ENCODE measurements around the gene TULP4.
"Not testable (repeated sequence)": the region's sequence is repeated elsewhere in the genome, so short reads cannot be mapped to it uniquely, and the experiment has no call there.

The TULP4 gene

GRCh38 chr6:158292016-158292415, 20.2 kb upstream of the TULP4 start:
- no peak overlapping the region for H3K4me2 ChIP-seq (ENCODE audit: low read depth, low read length, poor library complexity, severe bottlenecking)
- H2AFZ ChIP-seq (ENCODE audit: low read length) = no peak overlapping the region
- H3K4me3 ChIP-seq (ENCODE audit: low read length, poor library complexity, severe bottlenecking) = no peak overlapping the region
- H3K4me1 ChIP-seq (ENCODE audit: insufficient read depth, low read length, poor library complexity, severe bottlenecking) = peaks cover under 1% of the 10 kb centered on the region
- H3K79me2 ChIP-seq (ENCODE audit: insufficient read depth, low read length) = no peaks in the 10 kb centered on the region
- H3K9me3 ChIP-seq (ENCODE audit: insufficient read depth, low read depth, low read length) = no peaks in the 10 kb centered on the region
- TF ChIP-seq, protein P1, sequence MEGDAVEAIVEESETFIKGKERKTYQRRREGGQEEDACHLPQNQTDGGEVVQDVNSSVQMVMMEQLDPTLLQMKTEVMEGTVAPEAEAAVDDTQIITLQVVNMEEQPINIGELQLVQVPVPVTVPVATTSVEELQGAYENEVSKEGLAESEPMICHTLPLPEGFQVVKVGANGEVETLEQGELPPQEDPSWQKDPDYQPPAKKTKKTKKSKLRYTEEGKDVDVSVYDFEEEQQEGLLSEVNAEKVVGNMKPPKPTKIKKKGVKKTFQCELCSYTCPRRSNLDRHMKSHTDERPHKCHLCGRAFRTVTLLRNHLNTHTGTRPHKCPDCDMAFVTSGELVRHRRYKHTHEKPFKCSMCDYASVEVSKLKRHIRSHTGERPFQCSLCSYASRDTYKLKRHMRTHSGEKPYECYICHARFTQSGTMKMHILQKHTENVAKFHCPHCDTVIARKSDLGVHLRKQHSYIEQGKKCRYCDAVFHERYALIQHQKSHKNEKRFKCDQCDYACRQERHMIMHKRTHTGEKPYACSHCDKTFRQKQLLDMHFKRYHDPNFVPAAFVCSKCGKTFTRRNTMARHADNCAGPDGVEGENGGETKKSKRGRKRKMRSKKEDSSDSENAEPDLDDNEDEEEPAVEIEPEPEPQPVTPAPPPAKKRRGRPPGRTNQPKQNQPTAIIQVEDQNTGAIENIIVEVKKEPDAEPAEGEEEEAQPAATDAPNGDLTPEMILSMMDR (conservative IDR thresholded peaks at IDR 0.05; ENCODE audit: low read length) = no peak
- TF ChIP-seq EZH2phosphoT487 (IDR thresholded peaks at IDR 0.05; ENCODE audit: borderline replicate concordance) = no peak
- H3F3A ChIP-seq (ENCODE audit: low read depth) = no peaks in the 10 kb centered on the region
- no peaks in the 10 kb centered on the region for H4K20me1 ChIP-seq (ENCODE audit: insufficient read depth, low read length, poor library complexity, severe bottlenecking)
- H3K27me3 ChIP-seq (ENCODE audit: insufficient read depth, low read length, poor library complexity, severe bottlenecking) = no peaks in the 10 kb centered on the region
- no peak overlapping the region for H3K9ac ChIP-seq (ENCODE audit: low read depth, low read length, poor library complexity, severe bottlenecking)
- H3K36me3 ChIP-seq (ENCODE audit: insufficient read depth, low read length) = no peaks in the 10 kb centered on the region
- H3K9me2 ChIP-seq (replicated peaks; ENCODE audit: low read depth, low read length) = no peaks in the 10 kb centered on the region

GRCh38 chr6:158293122-158293521, 19.1 kb upstream of the TULP4 start:
- no peak for TF ChIP-seq EZH2phosphoT487 (IDR thresholded peaks at IDR 0.05; ENCODE audit: borderline replicate concordance)
- TF ChIP-seq, protein P1 (conservative IDR thresholded peaks at IDR 0.05; ENCODE audit: low read length) = no peak
- Histone ChIP-seq H3K9me3 (ENCODE audit: insufficient read depth, low read depth, low read length) (no peaks in the 10 kb centered on the region; the same call in 1 of the 2 replicates), H3K79me2 (ENCODE audit: insufficient read depth, low read length) (no peaks in the 10 kb centered on the region), H3K9me2 (replicated peaks; ENCODE audit: low read depth, low read length) (no peaks in the 10 kb centered on the region), H3K27me3 (ENCODE audit: insufficient read depth, low read length, poor library complexity, severe bottlenecking) (no peaks in the 10 kb centered on the region), H2AFZ (ENCODE audit: low read length) (no peak overlapping the region), H3K4me1 (ENCODE audit: insufficient read depth, low read length, poor library complexity, severe bottlenecking) (no peaks in the 10 kb centered on the region), H3K36me3 (ENCODE audit: insufficient read depth, low read length) (no peaks in the 10 kb centered on the region), H3F3A (ENCODE audit: low read depth) (no peaks in the 10 kb centered on the region), H4K20me1 (ENCODE audit: insufficient read depth, low read length, poor library complexity, severe bottlenecking) (no peaks in the 10 kb centered on the region), H3K4me2 (ENCODE audit: low read depth, low read length, poor library complexity, severe bottlenecking) (no peak overlapping the region), H3K4me3 (ENCODE audit: low read length, poor library complexity, severe bottlenecking) (no peak overlapping the region), H3K9ac (ENCODE audit: low read depth, low read length, poor library complexity, severe bottlenecking) (no peak overlapping the region)

DNA sequence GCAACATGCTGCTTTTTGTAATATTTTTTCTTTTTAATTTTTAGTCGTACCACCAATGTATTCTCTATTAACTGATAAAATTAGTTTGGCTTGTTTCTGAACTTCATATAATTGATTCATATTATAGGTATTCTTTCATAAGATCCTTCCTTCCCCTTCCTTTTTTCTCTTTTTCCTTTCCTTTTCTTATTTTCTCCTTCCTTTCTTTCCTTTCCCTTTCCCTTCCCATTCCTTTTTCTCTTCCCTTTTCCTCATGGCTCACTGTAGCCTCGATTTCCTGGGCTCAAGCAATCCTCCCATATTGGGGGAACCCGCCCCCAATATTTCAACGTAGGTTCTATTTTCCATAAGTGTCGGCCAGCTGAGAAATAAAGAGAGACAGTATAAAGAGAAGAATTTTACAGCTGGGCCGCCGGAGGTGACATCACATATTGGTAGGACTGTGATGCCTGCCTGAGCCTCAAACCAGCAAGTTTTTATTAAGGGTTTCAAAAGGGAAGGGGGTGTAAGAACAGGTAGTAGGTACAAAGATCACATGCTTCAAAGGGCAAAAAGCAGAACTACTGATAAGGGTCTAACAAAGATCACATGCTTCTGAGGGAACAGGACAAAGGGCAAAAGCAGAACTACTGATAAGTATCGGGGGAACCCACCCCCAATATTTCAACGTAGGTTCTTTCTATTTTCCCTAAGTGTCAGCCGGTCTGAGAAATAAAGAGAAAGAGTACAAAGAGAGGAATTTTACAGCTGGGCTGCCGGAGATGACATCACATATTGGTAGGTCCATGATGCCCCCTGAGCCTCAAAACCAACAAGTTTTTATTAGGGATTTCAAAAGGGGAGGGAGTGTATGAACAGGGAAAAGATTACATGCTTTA, 16.1 kb upstream of the TULP4 start:
- not testable (repeated sequence) for H3K9me3 ChIP-seq (ENCODE audit: insufficient read depth, low read depth, low read length); H3K4me3 ChIP-seq (ENCODE audit: low read length, poor library complexity, severe bottlenecking); H3K4me2 ChIP-seq (ENCODE audit: low read depth, low read length, poor library complexity, severe bottlenecking); H3K9me2 ChIP-seq (replicated peaks; ENCODE audit: low read depth, low read length); H3F3A ChIP-seq (ENCODE audit: low read depth); H3K9ac ChIP-seq (ENCODE audit: low read depth, low read length, poor library complexity, severe bottlenecking); H2AFZ ChIP-seq (ENCODE audit: low read length); H3K27me3 ChIP-seq (ENCODE audit: insufficient read depth, low read length, poor library complexity, severe bottlenecking); H3K36me3 ChIP-seq (ENCODE audit: insufficient read depth, low read length); H3K79me2 ChIP-seq (ENCODE audit: insufficient read depth, low read length); H3K4me1 ChIP-seq (ENCODE audit: insufficient read depth, low read length, poor library complexity, severe bottlenecking); H4K20me1 ChIP-seq (ENCODE audit: insufficient read depth, low read length, poor library complexity, severe bottlenecking)

DNA sequence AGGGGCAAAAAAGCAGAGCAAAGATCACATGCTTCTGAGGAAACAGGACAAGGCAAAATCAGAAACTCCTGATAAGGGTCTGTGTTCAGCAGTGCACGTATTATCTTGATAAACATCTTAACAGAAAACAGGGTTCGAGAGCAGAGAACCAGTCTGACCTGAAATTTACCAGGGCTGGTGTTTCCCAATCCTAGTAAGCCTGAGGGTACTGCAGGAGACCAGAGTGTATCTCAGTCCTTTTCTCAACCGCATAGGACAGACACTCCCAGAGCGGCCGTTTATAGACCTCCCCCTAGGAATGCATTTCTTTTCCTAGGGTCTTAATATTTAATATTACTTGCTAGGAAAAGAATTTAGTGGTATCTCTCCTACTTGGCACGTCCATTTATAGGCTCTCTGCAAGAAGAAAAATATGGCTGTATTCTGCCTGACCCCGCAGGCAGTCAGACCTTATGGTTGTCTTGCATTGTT, 15.4 kb upstream of the TULP4 start:
- H3K27me3 ChIP-seq (ENCODE audit: insufficient read depth, low read length, poor library complexity, severe bottlenecking); H3K9me3 ChIP-seq (ENCODE audit: insufficient read depth, low read depth, low read length); H3K4me3 ChIP-seq (ENCODE audit: low read length, poor library complexity, severe bottlenecking); H3K9ac ChIP-seq (ENCODE audit: low read depth, low read length, poor library complexity, severe bottlenecking); H3F3A ChIP-seq (ENCODE audit: low read depth); H2AFZ ChIP-seq (ENCODE audit: low read length); H3K9me2 ChIP-seq (replicated peaks; ENCODE audit: low read depth, low read length); H3K36me3 ChIP-seq (ENCODE audit: insufficient read depth, low read length); H3K4me1 ChIP-seq (ENCODE audit: insufficient read depth, low read length, poor library complexity, severe bottlenecking); H4K20me1 ChIP-seq (ENCODE audit: insufficient read depth, low read length, poor library complexity, severe bottlenecking); H3K4me2 ChIP-seq (ENCODE audit: low read depth, low read length, poor library complexity, severe bottlenecking); H3K79me2 ChIP-seq (ENCODE audit: insufficient read depth, low read length): not testable (repeated sequence)

DNA sequence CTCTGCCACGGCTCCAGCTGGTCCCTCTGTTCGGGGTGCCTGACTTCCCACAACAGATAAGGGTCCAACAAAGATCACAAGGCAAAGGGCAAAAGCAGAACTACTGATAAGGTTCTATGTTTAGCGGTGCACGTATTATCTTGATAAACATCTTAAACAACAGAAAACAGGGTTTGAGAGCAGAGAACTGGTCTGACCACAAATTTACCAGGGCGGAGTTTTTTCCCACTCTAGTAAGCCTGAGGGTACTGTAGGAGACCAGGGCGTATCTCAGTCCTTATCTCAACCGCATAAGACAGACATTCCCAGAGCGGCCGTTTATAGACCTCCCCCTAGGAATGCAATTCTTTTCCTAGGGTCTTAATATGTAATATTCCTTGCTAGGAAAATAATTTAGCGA, 14.6 kb upstream of the TULP4 start:
- not testable (repeated sequence) for H2AFZ ChIP-seq (ENCODE audit: low read length); H3K27me3 ChIP-seq (ENCODE audit: insufficient read depth, low read length, poor library complexity, severe bottlenecking); H3K4me3 ChIP-seq (ENCODE audit: low read length, poor library complexity, severe bottlenecking); H3K9me3 ChIP-seq (ENCODE audit: insufficient read depth, low read depth, low read length); H3K4me1 ChIP-seq (ENCODE audit: insufficient read depth, low read length, poor library complexity, severe bottlenecking); H4K20me1 ChIP-seq (ENCODE audit: insufficient read depth, low read length, poor library complexity, severe bottlenecking); H3F3A ChIP-seq (ENCODE audit: low read depth); H3K4me2 ChIP-seq (ENCODE audit: low read depth, low read length, poor library complexity, severe bottlenecking); H3K36me3 ChIP-seq (ENCODE audit: insufficient read depth, low read length); H3K79me2 ChIP-seq (ENCODE audit: insufficient read depth, low read length); H3K9me2 ChIP-seq (replicated peaks; ENCODE audit: low read depth, low read length); H3K9ac ChIP-seq (ENCODE audit: low read depth, low read length, poor library complexity, severe bottlenecking)

Measured in Loucy (cell line).